D721Med (cell line): ENCODE measurements around the gene NT5DC1.
"Not testable (repeated sequence)": the region's sequence is repeated elsewhere in the genome, so short reads cannot be mapped to it uniquely, and the experiment has no call there.

ENCODE experiments used
- DNase-seq: peaks from one replicate; pipeline ENCODE4 v3.0.0; 2011; ENCODE audit warnings: low spot score; ENCODE audit not compliant: insufficient read length
- FAIRE-seq: peaks from 2 replicates; lab custom pipeline; 2011; peaks lifted over from hg19 to GRCh38; lab: Jason Lieb, UNC
- CTCF ChIP-seq: IDR thresholded peaks from 2 replicates; pipeline ENCODE4 v1.5.1; 2012; ENCODE audit warnings: mild to moderate bottlenecking, control low read depth; ENCODE audit not compliant: insufficient read depth; ENCODE audit errors: missing control alignments

The NT5DC1 gene

GRCh38 chr6:116087437-116088027 is 13.1 kb upstream of the NT5DC1 start:
- DNase-seq (no peak), FAIRE-seq (no peak)
- no peak for TF ChIP-seq CTCF

- no peak for FAIRE-seq
- TF ChIP-seq CTCF: no peak
- no peak for DNase-seq
These were observed 11.7 kb upstream of the NT5DC1 start for GRCh38 chr6:116088946-116089345.

- DNase-seq (no peak), FAIRE-seq (no peak)
- no peak for TF ChIP-seq CTCF
These were observed 10.4 kb upstream of the NT5DC1 start for GRCh38 chr6:116090251-116090650.

GRCh38 chr6:116094041-116094440 is 6.6 kb upstream of the NT5DC1 start:
- DNase-seq (no peak), FAIRE-seq (no peak)
- TF ChIP-seq CTCF: no peak

GRCh38 chr6:116096048-116096759 is 4.4 kb upstream of the NT5DC1 start:
- DNase-seq, FAIRE-seq: not testable (repeated sequence)

GRCh38 chr6:116096979-116097816 is 3.5 kb upstream of the NT5DC1 start:
- no peak for DNase-seq
- no peak for FAIRE-seq
- TF ChIP-seq CTCF: peak; percentile 30

GRCh38 chr6:116099036-116099435 is 1.6 kb upstream of the NT5DC1 start:
- FAIRE-seq: no peak
- no peak for TF ChIP-seq CTCF
- no peak for DNase-seq
